Measurements from ENCODE around the gene KLRC2.
A peak's percentile ranks its signal among the peaks of the same experiment; 100 is the strongest.
"Not testable (repeated sequence)": the region's sequence is repeated elsewhere in the genome, so short reads cannot be mapped to it uniquely, and the experiment has no call there.

KLRC2 gene

DNA sequence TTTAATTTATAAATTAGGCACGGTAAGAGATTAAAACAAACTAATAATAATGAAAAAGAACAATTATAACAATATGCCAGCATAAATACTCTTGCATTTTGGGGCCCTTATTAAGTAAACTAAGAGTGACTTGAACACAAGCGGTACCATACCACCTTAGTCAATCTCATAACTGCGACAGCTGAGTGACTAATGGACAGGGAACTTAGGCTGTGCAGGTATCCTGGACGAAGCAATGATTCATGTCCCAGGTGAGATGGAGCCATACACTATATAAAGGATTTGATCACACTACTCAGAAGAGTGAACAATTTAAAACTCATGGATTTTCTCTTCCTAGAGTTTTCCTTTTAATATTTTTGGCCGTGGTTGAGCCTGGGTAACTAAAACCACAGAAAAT is 30.5 kb downstream of the KLRC2 start:
- no peak for DNase-seq (ENCODE audit: low spot score)

DNA sequence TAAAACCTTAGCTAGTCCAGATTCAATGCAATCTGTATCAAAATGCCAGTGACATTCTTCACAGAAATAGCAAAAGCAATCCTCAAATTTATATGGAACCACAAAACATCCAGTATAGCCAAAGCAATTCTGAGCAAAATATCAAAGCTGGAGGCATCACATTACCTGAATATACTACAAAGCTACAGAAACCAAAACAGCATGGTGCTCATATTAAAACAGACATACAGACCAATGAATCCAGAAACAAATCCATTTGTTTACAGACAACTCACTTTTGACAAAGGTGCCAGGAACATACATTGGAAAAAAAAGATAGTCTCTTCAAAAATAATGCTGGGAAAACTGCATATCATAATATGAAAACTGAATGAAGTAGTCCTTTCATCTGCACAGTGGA is 31.0 kb downstream of the KLRC2 start:
- no peak for DNase-seq (ENCODE audit: low spot score)

DNA sequence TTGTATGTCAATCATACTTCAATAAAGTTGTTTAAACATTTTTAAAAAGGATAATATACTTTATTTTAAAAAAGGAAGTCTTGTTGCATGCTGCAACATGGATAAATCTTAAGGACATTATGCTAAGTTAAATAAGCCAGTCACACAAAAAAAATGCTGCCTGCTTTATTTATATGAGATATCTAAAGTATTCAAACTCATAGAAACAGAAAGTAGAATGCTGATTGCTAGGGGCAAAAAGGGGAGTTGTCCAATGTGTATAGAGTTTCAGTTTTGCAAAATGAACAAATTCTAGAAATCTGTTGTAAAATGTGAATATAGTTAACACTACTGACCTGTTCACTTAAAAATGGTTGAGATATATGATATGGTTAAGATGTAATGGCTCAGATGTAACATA is 35.0 kb downstream of the KLRC2 start:
- DNase-seq (ENCODE audit: low spot score): no peak

DNA sequence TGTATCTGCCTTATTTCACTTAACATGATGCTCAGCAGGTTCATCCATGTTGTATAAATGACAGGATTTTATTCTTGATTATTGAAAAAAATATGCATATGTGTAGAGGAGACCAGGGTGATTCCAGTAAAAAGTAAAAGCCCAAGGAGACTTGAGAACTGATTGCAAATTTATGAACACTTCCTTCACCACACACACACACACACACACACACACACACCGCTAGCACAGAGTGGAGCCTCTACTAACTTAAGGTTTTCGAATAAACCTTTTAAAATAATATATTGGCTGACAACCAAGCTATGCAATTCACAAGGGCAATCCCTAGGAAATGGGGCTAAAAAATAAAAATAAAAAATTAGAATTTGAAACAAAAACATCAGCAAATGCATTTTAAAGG is 37.6 kb downstream of the KLRC2 start:
- DNase-seq (ENCODE audit: low spot score): no peak

DNA sequence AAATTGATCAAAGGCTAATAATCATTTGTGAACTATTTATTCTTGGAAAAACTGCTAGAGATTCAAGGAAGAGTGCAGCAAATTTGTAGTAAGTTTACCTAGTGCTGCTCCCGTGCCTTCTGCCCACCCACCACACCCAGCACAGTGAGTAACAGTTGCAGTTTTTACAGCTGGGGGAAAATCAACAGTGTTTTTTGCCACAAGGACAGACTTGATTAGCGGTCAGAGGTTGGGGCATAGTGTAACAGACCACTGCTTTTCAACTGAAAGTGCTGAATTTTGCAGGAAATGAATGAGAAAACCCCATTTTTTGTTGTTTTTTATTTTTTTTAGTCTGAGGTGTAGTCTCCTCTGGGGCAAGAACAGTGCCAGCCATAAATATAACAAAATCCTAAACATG is 38.5 kb downstream of the KLRC2 start:
- DNase-seq (ENCODE audit: low spot score): no peak

DNA sequence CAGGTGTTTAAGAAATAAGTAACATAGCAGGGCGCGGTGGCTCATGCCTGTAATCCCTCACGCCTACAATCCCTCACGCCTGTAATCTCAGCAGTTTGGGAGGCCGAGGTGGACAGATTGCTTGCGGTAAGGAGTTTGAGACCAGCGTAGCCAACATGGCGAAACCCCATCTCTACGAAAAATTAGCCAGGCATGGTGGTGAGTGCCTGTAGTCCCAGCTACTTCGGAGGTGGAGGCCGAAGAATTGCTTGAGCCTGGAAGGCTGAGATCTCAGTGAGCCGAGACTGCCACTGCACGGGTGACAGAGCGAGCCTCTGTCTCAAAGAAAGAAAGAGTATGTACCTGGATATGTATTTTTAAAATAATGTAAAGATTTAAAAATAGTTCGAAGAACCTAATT is 39.6 kb downstream of the KLRC2 start:
- DNase-seq (ENCODE audit: low spot score): not testable (repeated sequence)

DNA sequence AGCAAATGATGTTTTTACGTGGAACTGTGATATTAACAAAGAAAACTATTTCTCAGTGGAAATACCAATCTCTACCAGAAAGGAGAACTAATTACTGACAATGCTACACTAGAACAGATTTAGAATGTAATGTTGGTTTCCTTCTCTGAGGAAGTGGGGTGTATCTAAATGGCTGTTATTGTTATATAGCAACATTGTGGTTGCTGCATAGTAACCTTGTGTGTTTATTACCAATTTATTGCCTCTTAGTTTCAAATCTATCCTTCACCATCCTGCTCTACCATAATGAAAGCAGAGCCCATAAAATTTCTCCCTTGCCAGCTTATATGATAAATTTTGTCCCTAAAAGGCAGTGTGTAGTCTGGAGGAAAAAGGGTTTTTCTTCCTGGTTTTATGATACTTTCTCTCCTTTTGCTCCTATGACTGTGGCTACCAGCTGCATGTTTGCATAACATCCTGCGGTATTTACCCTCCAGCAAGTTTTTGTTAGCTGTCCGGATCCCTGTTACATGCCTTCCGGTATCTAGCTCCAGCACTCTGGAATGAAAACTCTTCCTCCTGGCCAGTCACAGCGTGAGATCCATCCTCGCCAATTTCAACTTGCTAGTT is 40.3 kb downstream of the KLRC2 start:
- DNase-seq (ENCODE audit: low spot score): peak; percentile 21

DNA sequence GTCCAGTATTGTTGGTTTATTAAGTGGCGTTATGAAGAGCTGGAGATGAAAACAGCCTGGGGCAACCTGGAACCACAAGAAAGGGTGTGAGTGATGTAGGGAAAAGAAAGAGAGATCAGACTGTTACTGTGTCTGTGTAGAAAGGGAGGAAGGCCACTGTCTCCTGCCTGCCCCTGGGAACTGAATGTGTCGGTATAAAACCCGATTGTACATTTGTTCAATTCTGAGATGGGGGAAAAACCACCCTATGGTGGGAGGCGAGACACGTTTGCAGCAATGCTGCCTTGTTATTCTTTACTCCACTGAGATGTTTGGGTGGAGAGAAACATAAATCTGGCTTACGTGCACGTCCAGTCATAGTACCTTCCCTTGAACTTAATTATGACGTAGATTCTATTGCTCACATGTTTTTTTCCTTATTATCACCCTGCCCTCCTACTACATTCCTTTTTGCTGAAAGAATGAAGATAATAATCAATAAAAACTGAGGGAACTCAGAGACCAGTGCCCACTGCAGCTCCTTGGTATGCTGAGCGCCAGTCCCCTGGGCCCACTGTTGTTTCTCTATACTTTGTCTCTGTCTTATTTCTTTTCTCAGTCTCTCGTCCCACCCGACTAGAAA is 41.2 kb downstream of the KLRC2 start:
- DNase-seq (ENCODE audit: low spot score): not testable (repeated sequence)

DNA sequence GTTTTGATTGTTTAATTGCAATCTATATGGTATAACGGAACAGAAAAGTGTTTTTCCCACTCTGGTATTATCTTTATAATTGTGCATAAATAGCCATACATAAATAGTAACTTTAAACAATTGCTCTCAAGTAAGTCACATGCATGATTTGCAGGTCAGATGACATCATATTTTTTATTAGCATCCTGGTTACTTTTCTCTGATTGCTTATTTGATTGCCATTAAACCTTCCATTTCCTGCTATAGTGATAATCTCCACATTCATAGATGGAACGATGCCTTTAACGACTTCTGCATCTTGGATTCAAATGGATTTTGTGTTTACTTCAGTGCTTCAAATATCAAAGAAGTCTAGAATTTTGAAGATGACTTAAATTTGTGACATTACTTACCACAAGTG is 42.5 kb downstream of the KLRC2 start:
- DNase-seq (ENCODE audit: low spot score): no peak

DNA sequence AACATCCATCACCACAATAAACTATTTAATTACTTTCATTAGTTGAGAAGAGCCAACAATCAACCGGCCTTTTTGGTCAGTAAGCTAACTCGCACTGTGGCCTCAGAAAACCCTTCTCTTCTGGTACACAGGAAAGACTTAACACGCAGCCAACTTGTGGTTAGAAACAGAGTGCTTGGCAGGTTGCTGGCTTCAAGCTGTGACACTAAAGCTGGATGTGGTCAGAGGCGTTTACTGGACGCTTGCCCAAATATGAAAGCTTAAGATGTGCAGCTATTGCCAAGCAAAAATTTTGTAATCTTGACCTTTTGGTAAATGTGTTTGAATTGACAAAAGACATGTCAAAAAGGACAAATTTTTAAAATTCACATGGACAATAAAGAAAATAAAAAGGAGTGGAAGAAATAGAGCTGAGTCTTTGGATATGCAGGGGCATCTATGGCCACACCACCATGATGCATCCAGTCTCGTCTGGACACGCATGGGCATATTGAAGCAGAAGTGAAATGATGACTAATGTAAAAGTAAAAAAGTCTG is 43.3 kb downstream of the KLRC2 start:
- peak; percentile 5 for DNase-seq (ENCODE audit: low spot score)

DNA sequence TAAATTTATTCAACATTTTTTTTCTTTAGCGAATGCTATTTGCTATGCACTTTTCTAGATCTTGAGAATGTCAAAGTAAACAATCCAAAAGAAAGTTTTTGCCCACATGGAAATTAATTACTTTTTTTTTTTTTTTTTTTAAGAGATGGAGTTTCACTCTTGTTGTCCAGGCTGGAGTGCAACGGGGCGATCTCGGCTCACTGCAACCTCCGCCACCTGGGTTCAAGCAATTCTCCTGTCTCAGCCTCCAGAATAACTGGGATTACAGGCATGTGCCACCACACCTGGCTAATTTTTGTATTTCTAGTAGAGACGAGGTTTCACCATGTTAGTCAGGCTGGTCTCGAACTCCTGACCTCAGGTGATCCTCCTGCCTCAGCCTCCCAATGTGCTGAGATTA is 44.8 kb downstream of the KLRC2 start:
- not testable (repeated sequence) for DNase-seq (ENCODE audit: low spot score)

DNA sequence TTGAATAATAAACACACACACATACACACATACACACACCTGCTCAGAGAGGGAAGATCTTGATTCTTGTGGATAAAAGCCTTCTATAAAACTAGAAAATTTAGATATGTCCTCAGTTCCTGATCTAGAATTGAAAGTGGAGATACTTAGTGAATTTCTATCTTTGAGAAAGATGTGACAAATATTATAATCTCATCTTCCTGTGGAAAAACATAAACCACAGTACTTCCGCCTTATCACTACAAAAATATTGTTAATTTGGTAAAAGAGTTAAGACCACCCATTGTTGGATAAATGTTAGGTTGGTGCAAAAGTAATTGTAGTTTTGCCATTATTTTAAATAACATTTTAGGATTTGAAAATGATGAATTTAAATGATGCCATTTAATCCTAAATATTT is 45.9 kb downstream of the KLRC2 start, which contains the start of gene KLRK1:
Gene KLRK1, minus strand, starts transcription at position 138 of the 400 bp plus-strand sequence. CDS start 1,231 bp downstream, outside the sequence.
- no peak for DNase-seq (ENCODE audit: low spot score)

DNA sequence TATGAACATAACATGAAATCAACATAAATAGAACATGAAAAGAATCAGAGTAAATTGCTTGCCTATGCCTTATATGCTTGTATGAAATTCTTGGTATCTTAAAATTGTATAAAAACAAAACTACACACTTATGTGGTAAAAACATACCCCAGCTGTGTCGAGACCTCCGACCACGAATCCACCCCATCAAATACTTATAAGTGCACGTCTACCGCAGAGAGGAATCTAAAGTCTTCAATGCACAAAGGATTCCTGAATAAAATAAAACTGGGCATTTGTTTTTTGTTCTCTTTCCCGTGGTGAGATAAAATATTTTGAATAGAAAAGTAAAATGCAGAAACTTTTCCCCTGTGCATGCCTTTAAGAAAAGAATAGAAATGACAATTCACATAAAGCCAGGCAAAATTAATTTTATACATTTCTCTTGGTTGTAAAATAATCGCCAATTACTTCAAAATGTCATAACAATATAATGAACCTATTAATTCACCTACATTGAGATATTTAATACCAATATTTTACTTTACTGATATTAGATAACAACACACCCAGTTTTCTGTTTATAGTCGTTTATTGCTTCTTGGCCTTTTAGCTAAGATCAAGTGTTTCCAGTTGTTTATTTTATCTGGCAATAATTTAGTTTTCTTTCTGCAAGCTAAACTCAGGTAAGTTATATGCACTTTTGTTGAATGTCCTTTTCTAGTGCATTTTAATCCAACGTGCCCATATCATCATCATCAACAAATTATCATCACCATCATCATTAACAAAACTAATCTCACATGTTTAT is 47.0 kb downstream of the KLRC2 start:
- DNase-seq (ENCODE audit: low spot score): no peak

DNA sequence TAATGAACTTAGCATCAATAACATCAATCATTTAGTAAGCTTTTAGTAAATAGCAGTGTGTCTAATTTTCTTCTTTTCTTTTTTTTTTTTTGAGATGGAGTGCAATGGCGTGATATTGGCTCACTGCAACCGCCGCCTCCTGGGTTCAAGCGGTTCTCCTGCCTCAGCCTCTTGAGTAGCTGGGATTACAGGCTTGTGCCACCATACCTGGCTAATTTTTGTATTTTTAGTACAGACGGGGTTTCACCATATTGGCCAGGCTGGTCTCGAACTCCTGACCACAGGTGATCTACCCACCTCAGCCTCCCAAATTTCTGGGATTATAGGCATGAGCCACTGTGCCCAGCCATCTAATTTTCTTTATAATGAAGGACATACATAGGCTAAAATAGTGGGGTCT is 48.3 kb downstream of the KLRC2 start:
- DNase-seq (ENCODE audit: low spot score): not testable (repeated sequence)

DNA sequence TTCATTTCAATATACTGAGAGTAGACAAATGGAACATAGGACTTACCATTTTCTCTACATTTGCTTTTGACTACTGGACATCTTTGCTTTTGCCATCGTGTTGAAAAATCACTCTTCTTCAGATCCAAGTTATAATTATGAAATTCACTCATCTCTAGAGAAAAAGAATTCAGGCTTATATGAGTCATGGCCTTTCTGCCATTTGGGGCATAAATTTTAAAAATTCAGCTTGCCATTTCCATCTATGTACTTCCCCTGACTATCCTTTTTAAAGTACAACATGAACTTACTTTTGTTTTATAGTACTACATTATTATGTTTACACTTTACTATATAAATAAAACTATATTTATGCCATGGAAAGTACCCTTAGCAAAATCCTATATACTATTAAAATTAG is 49.0 kb downstream of the KLRC2 start:
- DNase-seq (ENCODE audit: low spot score): no peak

DNA sequence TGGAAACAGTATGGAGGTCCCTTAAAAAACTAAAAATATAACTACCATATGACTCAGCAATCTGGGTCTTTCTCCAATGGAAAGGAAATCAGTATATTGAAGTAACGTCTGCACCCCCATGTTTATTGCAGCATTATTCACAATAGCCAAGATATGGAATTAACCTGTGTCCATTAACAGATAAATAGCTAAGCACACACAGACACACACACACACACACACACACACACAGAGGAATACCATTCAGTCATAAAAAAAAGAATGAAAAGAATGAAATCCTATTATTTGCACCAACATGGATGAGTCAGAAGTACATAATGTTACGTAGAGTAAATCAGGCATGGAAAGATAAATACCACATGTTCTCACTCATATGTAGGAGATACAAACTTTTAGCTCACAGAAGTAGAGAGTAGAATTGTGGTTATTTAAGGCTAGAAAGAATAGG is 50.6 kb downstream of the KLRC2 start:
- peak; percentile 5 for DNase-seq (ENCODE audit: low spot score)

DNA sequence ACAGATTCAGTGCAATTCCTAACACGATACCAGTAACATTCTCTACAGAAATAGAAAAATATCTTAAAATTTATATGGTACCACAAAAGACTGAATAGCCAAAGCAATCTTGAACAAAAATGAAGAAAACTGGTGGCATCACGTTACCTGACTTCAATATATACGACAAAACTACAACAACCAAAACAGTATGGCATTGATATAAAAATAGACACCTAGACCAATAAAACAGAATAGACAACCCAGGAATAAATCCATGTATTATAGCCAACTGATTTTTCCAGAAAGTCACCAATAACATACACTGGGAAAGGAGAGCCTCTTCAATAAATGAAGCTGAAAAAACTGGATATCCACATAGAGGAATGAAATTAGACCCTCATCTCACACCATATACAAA is 51.6 kb downstream of the KLRC2 start:
- DNase-seq (ENCODE audit: low spot score): no peak

DNA sequence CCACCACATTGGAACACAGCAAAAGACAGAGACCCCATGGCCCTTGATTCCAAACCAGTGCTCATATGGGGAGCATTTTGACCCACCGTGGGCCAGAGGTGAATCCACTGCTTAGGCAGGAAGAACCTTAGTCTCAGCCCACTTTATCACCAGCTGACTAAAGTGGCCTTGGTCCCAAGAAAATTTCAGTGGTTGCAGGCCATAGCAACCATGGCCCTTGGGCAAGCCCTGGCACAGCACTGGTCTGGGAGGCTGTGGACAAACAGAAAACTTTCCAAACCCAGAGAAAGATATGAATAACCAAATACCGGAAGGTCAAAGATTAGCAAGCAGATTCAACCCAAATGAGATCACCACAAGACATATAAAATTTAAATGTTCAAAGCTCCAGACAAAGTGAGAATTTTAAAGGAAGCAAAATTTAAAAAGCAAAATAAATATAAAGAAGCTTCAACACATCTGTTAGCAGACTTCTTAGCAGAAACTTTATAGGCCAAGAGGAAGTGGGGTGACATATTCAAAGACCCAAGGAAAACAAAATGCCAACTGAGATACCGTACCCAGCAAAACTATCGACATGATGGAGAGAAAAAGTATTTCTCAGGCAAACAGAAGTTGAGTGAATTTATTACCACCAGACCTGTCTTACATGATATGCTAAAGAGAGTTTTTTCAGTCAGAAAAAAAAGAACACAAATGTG is 53.7 kb downstream of the KLRC2 start:
- DNase-seq (ENCODE audit: low spot score): no peak

Measured in hepatic stellate cell (primary cell).